ENCODE measurements around the gene ATP10A.

ATP10A gene

DNA sequence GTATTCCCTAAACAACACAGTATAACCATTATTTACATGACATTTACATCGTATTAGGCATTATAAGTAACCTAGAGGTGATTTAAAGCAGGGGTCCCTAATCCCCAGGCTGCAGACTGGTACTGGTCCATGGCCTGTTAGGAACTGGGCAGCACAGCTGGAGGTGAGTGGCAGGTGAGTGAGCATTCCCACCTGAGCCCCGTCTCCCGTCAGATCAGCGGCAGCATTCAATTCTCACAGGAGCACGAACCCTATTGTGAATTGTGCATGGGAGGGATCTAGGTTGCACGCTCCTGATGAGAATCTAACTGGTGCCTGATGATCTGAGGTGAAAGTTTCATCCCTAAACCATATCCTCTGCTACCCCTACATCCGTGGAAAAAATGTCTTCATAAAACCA lies 138.2 kb downstream of the ATP10A start:
- TF ChIP-seq CTCF (IDR thresholded peaks at IDR 0.05; ENCODE audit: control insufficient read depth, extremely low read depth, insufficient read depth): no peak
- H3K4me3 ChIP-seq (ENCODE audit: low read depth, low read length): no peak overlapping the region
- no peak for DNase-seq (ENCODE audit: low read depth)

- H3K4me3 ChIP-seq (ENCODE audit: low read depth, low read length): no peak overlapping the region
Observed at GRCh38 chr15:25721605-25721955, 141.5 kb downstream of the ATP10A start.

DNA sequence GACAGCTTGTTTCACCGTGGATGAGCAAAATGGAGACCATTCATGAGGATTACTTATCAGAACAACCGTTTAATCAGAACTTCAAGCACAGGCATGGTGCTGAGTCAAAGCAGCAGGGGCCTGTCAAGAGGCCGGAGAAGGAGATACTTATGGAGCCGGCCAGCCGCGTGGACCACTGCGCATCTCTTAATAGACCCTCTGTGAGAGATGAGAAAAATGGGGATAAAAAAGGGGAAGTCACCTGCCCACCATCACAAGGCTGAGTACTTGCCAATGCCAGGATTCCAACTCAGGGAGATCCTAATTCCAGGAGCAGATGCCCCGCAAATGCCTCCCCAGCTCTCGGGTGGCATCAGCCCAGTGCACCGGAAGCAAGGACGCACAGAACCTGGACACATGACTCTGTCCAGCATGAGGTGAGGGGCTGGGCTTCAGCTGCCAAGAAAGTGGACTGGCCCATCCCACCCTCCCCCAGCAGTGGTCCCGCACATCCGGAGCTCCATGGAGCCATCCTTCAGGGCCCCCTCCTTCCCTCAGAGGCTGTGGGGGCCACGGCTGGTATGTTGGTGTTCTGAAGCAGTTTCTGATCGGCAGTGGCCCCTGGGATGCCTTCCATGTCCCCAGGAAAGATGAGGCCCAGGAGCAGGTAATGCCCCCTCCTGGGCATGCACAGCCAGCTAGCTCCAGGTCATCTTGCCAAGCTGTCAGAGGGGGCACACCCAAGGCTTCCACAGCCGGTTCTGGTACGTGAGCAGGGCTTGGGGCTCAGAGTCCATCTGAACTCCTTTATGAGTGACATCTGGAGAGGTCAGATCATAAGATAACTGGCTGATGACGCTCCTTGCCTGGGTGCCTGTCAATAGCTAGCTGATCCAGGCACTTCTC lies 143.8 kb downstream of the ATP10A start:
- no peak for DNase-seq (ENCODE audit: low read depth)
- TF ChIP-seq CTCF (IDR thresholded peaks at IDR 0.05; ENCODE audit: control insufficient read depth, extremely low read depth, insufficient read depth): no peak
- H3K4me3 ChIP-seq (ENCODE audit: low read depth, low read length): no peak overlapping the region

More at GRCh38 chr15:25721605-25721955, 141.5 kb downstream of the ATP10A start:
- no peak for DNase-seq (ENCODE audit: low read depth)
- TF ChIP-seq CTCF (IDR thresholded peaks at IDR 0.05; ENCODE audit: control insufficient read depth, extremely low read depth, insufficient read depth): no peak

GRCh38 chr15:25718597-25718996 lies 144.5 kb downstream of the ATP10A start:
- no peak overlapping the region for H3K4me3 ChIP-seq (ENCODE audit: low read depth, low read length)
- no peak for TF ChIP-seq CTCF (IDR thresholded peaks at IDR 0.05; ENCODE audit: control insufficient read depth, extremely low read depth, insufficient read depth)
- DNase-seq (ENCODE audit: low read depth): no peak

- H3K4me3 ChIP-seq (ENCODE audit: low read depth, low read length): no peak overlapping the region
- no peak for DNase-seq (ENCODE audit: low read depth)
- TF ChIP-seq CTCF (IDR thresholded peaks at IDR 0.05; ENCODE audit: control insufficient read depth, extremely low read depth, insufficient read depth): no peak
Observed at GRCh38 chr15:25718169-25718536, 145.0 kb downstream of the ATP10A start.

- no peak for DNase-seq (ENCODE audit: low read depth)
- TF ChIP-seq CTCF (IDR thresholded peaks at IDR 0.05; ENCODE audit: control insufficient read depth, extremely low read depth, insufficient read depth): no peak
- H3K4me3 ChIP-seq (ENCODE audit: low read depth, low read length): no peak overlapping the region
Observed at GRCh38 chr15:25717457-25718168, 145.5 kb downstream of the ATP10A start.

All from LNCaP clone FGC (cell line).